GM18502 (cell line): ENCODE measurements around the gene CDK14.

ENCODE experiments used
- ATAC-seq: cut with Tn5 transposase; IDR thresholded peaks from one replicate; pipeline ENCODE4 v1.9.1; 2021; ENCODE audit warnings: mild to moderate bottlenecking; ENCODE audit not compliant: unreplicated experiment, poor library complexity

CDK14 gene

GRCh38 chr7:91025906-91026390 is 429.8 kb downstream of the CDK14 start:
- no peak for ATAC-seq

- no peak for ATAC-seq
Measured at GRCh38 chr7:91029688-91030087, 433.6 kb downstream of the CDK14 start.

GRCh38 chr7:91030680-91031380 is 434.7 kb downstream of the CDK14 start:
- ATAC-seq, result no peak

GRCh38 chr7:91031757-91032156 is 435.6 kb downstream of the CDK14 start:
- ATAC-seq, result no peak

GRCh38 chr7:91033574-91033973 is 437.5 kb downstream of the CDK14 start:
- no peak for ATAC-seq

- peak; percentile 49 for ATAC-seq
Measured at GRCh38 chr7:91034459-91035368, 438.6 kb downstream of the CDK14 start.

- peak; percentile 92 for ATAC-seq
Measured at GRCh38 chr7:91039033-91039432, 442.9 kb downstream of the CDK14 start.

- ATAC-seq, result no peak
Measured at GRCh38 chr7:91041141-91041540, 445.0 kb downstream of the CDK14 start.

GRCh38 chr7:91041901-91042484 is 445.9 kb downstream of the CDK14 start:
- peak; percentile 44 for ATAC-seq

GRCh38 chr7:91043186-91043585 is 447.1 kb downstream of the CDK14 start:
- no peak for ATAC-seq

- no peak for ATAC-seq
Measured at GRCh38 chr7:91043924-91044645, 448.0 kb downstream of the CDK14 start.

GRCh38 chr7:91045606-91046005 is 449.5 kb downstream of the CDK14 start:
- no peak for ATAC-seq

GRCh38 chr7:91046322-91047089 is 450.4 kb downstream of the CDK14 start:
- ATAC-seq, result no peak

- no peak for ATAC-seq
Measured at GRCh38 chr7:91047636-91048035, 451.5 kb downstream of the CDK14 start.

- peak; percentile 94 for ATAC-seq
Measured at GRCh38 chr7:91050677-91051076, 454.6 kb downstream of the CDK14 start.

GRCh38 chr7:91051966-91052365 is 455.8 kb downstream of the CDK14 start:
- ATAC-seq, result no peak

- ATAC-seq, result no peak
Measured at GRCh38 chr7:91054374-91054773, 458.3 kb downstream of the CDK14 start.

GRCh38 chr7:91055219-91055618 is 459.1 kb downstream of the CDK14 start:
- ATAC-seq, result no peak

- no peak for ATAC-seq
Measured at GRCh38 chr7:91062713-91063112, 466.6 kb downstream of the CDK14 start.

- ATAC-seq, result no peak
Measured at GRCh38 chr7:91064052-91064451, 467.9 kb downstream of the CDK14 start.
